NCI-H82 treated with DMSO at 0.1 percent for 48 hours (cell line): ENCODE measurements around the gene RPS6KA2.
"Not testable (repeated sequence)": the region's sequence is repeated elsewhere in the genome, so short reads cannot be mapped to it uniquely, and the experiment has no call there.

Source experiments
- DNase-seq: peaks from one replicate; lab custom pipeline; 2025; ENCODE audit not compliant: unreplicated experiment; lab: John Stamatoyannopoulos, UW

RPS6KA2 gene

DNA sequence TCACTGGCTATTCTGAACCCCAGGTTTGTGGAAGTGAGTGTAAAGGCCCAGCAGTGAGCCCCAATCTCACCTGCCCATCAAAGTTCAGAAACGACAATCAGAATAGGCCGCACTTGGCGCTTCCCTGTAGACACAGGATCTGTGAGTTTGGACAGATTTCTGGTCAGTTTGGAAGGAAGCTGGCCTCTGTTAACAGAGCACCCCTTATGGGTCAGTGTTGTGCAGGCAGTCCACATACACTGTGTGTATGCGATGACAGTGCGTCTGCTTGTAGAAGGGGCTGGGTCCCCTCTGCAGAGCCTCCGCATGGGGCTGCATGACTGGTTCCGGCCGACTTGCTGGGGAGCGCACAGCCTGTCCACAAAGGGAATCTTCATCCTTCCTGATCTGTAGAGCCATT lies 240.9 kb downstream of the RPS6KA2 start:
- no peak for DNase-seq

DNA sequence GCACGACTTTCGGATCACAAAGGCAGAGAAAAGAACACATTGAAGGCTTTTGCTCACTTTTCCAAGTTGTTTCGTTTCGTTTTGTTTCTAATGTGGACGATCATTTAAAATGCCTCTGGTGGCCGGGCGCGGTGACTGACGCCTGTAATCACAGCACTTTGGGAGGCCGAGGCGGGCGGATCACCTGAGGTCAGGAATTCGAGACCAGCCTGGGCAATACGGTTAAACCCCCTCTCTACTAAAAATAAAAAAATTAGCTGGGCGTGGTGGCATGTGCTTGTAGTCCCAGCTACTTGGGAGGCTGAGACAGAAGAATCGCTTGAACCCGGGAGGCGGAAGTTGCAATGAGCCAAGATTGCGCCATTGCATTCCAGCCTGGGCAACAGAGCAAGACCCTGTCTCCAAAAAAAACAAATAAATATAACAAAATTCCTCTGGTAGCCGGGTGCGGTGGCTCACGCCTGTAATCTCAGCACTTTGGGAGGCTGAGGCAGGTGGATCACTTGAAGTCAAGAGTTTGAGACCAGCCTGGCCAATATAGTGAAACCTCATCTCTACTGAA lies 243.2 kb downstream of the RPS6KA2 start:
- not testable (repeated sequence) for DNase-seq

DNA sequence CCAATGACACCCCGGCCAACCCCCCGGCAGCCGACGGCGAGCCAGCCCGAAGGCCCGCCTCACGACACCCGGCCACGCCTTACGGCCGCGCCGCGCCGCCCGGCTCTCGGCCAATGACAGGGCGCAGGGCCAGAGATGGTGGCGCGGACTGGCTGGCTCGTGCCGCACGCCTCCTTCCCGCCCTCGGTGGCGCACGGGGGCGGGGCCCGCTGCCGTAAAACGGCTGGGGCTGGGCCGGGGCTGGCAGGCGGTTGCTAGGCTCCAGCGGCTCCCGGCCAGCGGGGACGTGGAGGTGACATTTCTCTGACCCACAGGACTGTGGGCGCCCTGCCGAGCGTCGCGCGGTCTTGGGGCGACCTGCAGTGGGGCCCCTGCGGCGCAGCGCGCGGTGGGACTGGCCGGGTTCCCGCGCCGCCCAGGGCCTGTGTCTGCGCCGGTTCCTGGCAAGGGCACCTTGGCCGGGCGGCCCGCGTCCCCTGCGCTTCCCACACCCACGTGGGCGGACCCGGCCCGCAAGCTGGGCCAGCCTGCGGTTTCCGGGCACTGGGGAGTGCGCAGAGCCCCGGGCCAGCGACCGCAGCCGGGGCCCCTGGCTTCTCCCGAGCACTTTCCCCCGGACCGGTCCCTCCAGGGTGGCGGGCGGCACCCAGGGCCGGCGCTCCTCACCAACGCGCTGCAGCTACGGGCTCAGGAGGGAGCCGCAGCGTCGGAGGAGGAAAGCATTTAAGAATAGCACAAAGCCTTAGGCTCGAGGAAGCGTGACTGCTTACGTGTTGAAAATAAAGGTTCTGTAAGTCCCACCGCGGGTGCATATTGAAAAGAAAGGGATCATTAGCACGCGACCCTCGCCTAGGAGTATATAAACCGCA lies 243.9 kb downstream of the RPS6KA2 start, which contains the start of gene MPC1:
Gene MPC1, minus strand, starts transcription at position 8 of the 869 bp plus-strand sequence. CDS start 64 bp downstream, outside the sequence.
- peak; percentile 80 for DNase-seq

GRCh38 chr6:166382500-166382932 lies 244.5 kb downstream of the RPS6KA2 start:
- no peak for DNase-seq

DNA sequence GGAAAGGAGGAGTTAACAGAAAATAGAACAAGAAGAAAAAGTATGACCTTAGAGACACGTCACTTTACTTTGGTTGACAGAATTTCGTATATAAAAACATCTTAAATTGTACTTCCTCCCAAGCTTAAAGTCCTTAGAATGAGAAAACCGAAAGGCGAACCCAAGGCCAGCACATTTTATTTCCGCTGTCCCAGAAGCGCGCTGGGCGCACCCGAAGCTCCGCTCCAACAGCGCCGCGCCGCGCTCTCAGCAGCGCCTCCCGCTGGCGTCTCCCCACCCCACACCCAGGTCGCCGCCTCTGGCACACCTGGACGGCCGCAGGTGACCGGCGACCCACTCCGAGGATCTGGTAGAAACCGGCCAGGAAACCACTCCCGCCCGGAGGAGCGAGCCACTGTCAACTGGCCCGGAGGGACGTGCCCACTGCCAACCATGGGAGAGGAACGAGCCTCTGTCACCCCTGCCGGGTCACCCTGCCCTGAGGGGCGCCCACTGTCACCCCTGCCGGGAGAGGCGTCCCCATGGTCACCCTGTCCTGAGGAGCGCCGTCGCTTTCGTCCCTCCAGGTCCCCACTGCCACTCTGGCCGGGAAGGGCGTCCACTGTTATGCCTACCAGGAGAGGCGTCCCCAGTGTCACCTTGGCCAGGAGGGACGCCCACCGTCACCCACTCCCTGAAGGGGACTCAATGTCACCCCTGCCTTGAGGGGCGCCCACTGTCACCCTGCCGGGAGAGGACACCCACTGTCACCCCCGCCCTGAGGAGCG lies 245.1 kb downstream of the RPS6KA2 start:
- DNase-seq, result peak; percentile 18

GRCh38 chr6:166381381-166381732 lies 245.7 kb downstream of the RPS6KA2 start:
- no peak for DNase-seq

DNA sequence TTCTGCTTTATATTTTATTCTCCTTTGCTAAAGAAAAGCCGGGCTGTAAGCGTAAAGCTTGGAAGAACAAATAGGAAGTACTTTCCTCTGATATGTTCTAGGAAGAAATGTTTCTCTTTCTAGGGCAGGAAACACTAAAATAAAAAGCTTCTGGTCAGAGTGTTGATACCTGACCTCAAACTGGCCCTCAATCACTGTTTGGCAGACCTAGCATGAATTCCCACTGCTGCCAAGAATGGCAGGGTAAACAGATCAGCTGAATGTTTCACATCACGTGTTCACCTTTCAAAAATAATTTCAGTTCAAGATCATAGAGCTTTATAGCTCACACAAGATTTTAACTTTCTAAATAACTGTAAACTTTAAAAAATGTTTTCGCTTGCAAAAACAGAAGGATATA lies 247.3 kb downstream of the RPS6KA2 start:
- DNase-seq, result no peak

DNA sequence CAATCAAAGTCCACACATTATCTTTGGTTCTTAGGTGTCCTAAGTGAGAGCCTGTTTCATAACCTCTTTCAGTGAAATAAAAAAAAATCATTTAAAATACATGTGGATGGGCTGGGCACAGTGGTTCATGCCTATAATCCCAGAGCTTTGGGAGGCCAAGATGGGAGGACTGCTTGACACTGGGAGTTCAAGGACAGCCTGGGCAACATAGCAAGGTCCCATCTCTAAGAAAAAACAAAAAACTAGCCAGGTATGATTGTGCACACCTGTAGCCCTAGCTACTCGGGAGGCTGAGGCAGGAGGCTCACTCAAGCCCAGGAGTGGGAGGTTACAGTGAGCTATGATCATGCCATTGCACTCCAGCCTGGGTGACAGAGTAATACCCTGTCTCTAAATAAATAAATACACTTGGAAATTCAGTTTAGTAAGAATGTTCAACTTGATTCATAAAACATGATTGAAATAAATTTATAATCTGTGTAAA lies 247.9 kb downstream of the RPS6KA2 start:
- DNase-seq, result no peak

DNA sequence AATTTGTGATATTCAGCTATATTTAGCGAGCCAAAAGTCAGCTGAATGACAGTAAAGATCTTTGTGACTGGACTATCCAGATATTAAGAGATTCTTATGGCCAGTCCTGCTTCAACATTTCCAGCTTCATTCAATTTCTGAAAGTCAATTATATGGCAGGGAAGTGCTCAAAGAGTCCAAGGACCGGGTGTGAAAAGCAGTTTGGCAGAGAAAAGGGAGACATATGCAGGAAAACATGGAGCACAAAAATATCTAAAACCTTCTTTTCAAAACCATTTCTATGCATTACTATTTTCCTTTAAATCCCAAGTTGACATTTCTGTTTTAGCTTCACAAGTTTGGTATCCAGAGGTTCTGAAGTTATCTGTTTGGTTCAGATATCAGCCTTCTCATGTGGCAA lies 249.3 kb downstream of the RPS6KA2 start:
- DNase-seq, result no peak

- no peak for DNase-seq
Observed at GRCh38 chr6:166375013-166375412, 252.0 kb downstream of the RPS6KA2 start.

DNA sequence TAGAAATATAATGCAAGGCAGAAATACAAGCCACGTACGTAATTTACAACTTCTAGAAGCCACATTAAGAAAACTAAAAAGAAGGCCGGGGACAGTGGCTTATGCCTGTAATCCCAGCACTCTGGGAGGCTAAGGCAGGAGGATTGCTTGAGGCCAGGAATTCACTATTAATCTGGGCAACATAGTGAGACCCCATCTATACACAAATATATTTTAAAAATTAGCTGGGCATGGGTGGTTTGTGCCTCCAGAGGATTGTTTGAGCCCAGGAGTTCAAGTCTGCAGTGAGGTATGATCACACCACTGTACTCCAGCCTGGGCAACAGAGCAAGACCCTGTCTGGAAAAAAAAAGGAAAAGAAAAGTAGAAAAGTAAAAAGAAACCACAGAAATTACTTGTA lies 256.6 kb downstream of the RPS6KA2 start:
- no peak for DNase-seq

DNA sequence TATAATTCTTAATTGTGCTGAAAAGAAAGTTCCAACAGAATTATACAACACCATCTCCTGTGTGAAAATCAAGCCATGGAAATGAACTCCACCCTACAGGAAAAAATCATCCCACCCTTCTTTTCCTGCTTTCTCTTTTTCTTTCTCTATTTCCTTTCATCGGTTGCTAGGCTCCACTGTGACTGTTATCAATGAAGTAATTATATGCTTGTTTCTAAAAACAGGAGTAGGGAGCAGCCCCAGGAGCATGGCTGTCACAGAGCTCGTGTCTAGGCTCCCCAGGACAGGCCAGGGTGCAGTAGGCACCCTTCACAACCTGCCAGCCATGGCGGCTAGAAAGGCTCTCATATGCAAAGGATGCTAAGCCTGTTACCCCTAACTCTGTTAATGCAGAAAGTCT lies 257.3 kb downstream of the RPS6KA2 start:
- DNase-seq, result no peak

- no peak for DNase-seq
Observed at GRCh38 chr6:166366921-166367320, 260.1 kb downstream of the RPS6KA2 start.

- DNase-seq, result no peak
Observed at GRCh38 chr6:166365806-166366205, 261.2 kb downstream of the RPS6KA2 start.

- no peak for DNase-seq
Observed at GRCh38 chr6:166365221-166365620, 261.8 kb downstream of the RPS6KA2 start.

DNA sequence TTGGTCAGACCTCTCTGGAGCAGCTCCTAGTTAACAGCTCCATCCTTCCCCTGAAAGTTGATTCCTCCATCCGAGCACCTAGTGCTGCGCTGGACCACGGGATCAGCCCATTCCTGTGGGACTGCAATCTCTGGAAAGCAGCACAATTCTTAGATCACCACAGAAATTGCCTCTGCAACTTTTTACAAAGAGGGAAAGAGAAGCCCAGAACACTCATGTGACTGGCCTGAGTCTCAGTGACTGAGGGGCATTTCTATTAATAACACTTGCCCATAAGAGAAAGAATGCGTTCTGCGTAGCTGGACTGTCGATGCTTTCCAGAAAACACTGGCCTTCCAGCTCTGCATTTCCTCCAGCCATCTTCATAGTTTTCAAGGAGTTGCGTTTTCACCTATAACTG lies 262.6 kb downstream of the RPS6KA2 start:
- DNase-seq, result no peak

DNA sequence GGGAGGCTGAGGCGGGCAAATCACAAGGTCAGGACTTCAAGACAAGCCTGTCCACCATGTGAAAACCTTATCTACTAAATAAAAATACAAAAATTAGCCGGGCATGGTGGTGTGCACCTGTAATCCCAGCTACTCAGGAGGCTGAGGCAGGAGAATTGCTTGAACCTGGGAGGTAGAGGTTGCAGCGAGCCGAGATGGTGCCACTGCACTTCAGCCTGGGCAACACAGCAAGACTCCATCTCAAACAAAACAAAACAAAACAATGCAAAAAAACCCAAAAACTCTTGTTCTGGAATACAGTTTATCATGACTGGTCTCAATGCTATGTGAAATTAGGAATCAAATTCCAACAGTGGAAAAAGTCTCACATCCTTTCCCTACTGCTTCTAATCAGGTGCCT lies 264.6 kb downstream of the RPS6KA2 start:
- DNase-seq, result not testable (repeated sequence)

DNA sequence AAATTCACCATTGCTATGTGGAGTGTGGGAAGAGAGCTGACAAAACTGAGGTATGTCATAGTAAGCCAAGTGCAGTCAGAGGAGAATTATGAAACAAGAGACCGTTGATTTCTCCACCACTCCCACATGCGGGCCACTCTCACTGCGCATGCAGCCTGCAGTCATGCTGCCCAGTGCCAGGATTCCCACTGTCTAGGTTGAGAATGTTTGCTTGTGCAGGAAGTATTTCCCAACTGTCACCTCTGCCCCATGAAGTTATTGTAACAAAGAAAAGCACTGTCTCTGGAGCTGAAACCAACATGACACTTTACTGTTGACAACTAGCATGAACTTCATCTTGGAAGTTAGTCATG lies 266.0 kb downstream of the RPS6KA2 start:
- no peak for DNase-seq

- no peak for DNase-seq
Observed at GRCh38 chr6:166360243-166361076, 266.6 kb downstream of the RPS6KA2 start.
